Naive B cell (primary cell): ENCODE results near the gene LINC00632. TPM values are rescaled to one million over a fixed set of nuclear protein-coding genes. Genes with fewer than 3 reads are reported as not detected.
"Not testable (repeated sequence)": the region's sequence is repeated elsewhere in the genome, so short reads cannot be mapped to it uniquely, and the experiment has no call there.

Source experiments
- ATAC-seq, 2 donors: fragments of 150-1000 bp; cut with Tn5 transposase; 2 replicates each; pipeline ENCODE4 v1.10.0; 2021; ENCODE audit warnings: low read depth in 2 of 2, mild to moderate bottlenecking in 2 of 2, moderate library complexity in 2 of 2
- DNase-seq: peaks from one replicate; pipeline ENCODE4 v3.0.0; 2022
- H3K27ac Mint-ChIP-seq, 6 donors: one replicate each; pipeline ENCODE4 v1.8.0; 2020 to 2022; ENCODE audit warnings: mild to moderate bottlenecking in 6 of 6, mixed read lengths in 6 of 6, moderate library complexity in 5 of 6, inconsistent platforms in 2 of 6
- H3K27me3 Mint-ChIP-seq, 3 donors: one replicate each; pipeline ENCODE4 v1.8.0; 2021 to 2022; ENCODE audit warnings: mixed read lengths in 3 of 3, mild to moderate bottlenecking in 1 of 3
- H3K36me3 Mint-ChIP-seq, 2 donors: one replicate each; pipeline ENCODE4 v1.8.0; 2020 to 2022; ENCODE audit warnings: mixed read lengths in 2 of 2, inconsistent platforms in 1 of 2, mild to moderate bottlenecking in 1 of 2
- H3K4me1 Mint-ChIP-seq, 3 donors: one replicate each; pipeline ENCODE4 v1.8.0; 2020 to 2022; ENCODE audit warnings: mixed read lengths in 3 of 3, inconsistent platforms in 1 of 3, mild to moderate bottlenecking in 1 of 3, moderate library complexity in 1 of 3
- H3K4me3 Mint-ChIP-seq, 8 donors: one replicate each; pipeline ENCODE4 v1.8.0; 2020 to 2022; ENCODE audit warnings: mild to moderate bottlenecking in 8 of 8, mixed read lengths in 8 of 8, moderate library complexity in 8 of 8, inconsistent platforms in 2 of 8
- H3K9me3 Mint-ChIP-seq, 7 donors: one replicate each; pipeline ENCODE4 v1.8.0; 2020 to 2022; ENCODE audit warnings: mixed read lengths in 7 of 7, mild to moderate bottlenecking in 5 of 7, inconsistent platforms in 2 of 7, moderate library complexity in 1 of 7
- polyA plus RNA-seq, 6 donors: library from polyadenylated mRNA; unstranded; fragments of 300-500 nt; fragmentation: Illumina TruSeq; gene quantifications; one replicate each; pipeline ENCODE4 v1.2.3, GENCODE V29; 2021; ENCODE audit warnings: low read depth in 6 of 6

The LINC00632 gene
- under 1 TPM in 1 of 6 donors, not detected in 5; 0.25 TPM for polyA plus RNA-seq

GRCh38 chrX:140709421-140709846, at the start of gene LINC00632:
Gene LINC00632, plus strand, starts transcription at chrX:140709759.
- DNase-seq (no peak), ATAC-seq (no peak)
- no peak within 1 kb of the TSS for H3K4me3 Mint-ChIP-seq
- no peaks in the 10 kb centered on the region for H3K4me1 Mint-ChIP-seq
- peaks cover 0 to 7% (median 5%) of the 10 kb centered on the region in 3 donors for H3K27me3 Mint-ChIP-seq
- H3K9me3 Mint-ChIP-seq: no peaks in the 10 kb centered on the region
- no peaks in the 10 kb centered on the region for H3K36me3 Mint-ChIP-seq
- H3K27ac Mint-ChIP-seq: peak within 1 kb of the TSS in 1 of 6 donors; percentile 42

GRCh38 chrX:140661643-140662042, 47.9 kb upstream of the LINC00632 start:
- Mint-ChIP-seq H3K4me3 (no peak overlapping the region), H3K27me3 (no peaks in the 10 kb centered on the region), H3K27ac (no peak overlapping the region), H3K9me3 (no peaks in the 10 kb centered on the region), H3K36me3 (no peaks in the 10 kb centered on the region), H3K4me1 (no peaks in the 10 kb centered on the region)
- no peak for DNase-seq
- ATAC-seq: no peak

DNA sequence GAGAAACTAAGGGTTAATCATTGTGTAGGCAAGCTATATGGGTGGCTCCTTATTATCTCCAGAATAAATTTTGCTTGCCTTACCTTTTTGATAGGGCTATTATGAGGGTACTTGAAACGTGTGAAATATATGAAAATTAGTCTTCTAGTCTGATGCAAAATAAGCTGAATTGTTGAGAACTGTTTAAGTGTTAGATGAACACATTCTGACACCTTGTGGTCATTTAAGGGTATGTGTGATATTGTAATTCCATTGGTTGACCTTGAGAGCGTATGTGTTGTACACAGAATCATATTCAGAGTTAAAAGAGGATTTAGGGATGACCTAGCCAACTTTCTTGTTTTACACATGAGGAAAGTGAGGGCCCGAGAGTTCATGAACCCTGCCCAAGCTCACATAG, 44.6 kb upstream of the LINC00632 start:
- Mint-ChIP-seq H3K27me3 (no peaks in the 10 kb centered on the region), H3K4me3 (no peak overlapping the region), H3K36me3 (no peaks in the 10 kb centered on the region), H3K27ac (no peak overlapping the region), H3K9me3 (no peaks in the 10 kb centered on the region), H3K4me1 (no peaks in the 10 kb centered on the region)
- DNase-seq (no peak), ATAC-seq (no peak)

GRCh38 chrX:140672840-140673731, 36.5 kb upstream of the LINC00632 start:
- peaks cover 0 to 5% (median 0%) of the 10 kb centered on the region in 3 donors for H3K27me3 Mint-ChIP-seq
- no peak overlapping the region for H3K27ac Mint-ChIP-seq
- H3K9me3 Mint-ChIP-seq: peaks cover 0 to 4% (median 0%) of the 10 kb centered on the region in 7 donors
- no peak for ATAC-seq
- no peak overlapping the region for H3K4me3 Mint-ChIP-seq
- H3K4me1 Mint-ChIP-seq: no peaks in the 10 kb centered on the region
- DNase-seq: no peak
- H3K36me3 Mint-ChIP-seq: no peaks in the 10 kb centered on the region

DNA sequence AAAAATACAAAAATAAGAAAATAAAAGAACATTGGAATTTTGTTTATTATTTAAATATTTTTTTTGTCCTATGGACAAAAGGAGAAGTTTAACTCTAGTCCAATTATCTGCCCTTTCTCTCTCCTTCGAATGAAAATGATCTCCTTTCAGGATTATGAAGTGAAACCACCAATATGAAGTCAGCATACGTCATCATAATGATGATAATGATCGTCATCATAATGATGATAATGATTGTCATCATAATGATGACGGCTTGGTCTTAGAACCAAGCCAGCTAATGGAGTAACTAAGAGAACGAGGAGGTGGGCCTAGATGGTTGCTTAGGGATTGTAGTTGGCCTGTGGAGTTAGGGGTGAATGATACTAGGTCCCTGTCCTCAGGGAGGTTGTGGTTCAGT, 21.9 kb upstream of the LINC00632 start:
- Mint-ChIP-seq H3K9me3 (peaks cover 2 to 8% (median 6%) of the 10 kb centered on the region in 7 donors), H3K4me3 (no peak overlapping the region), H3K36me3 (no peaks in the 10 kb centered on the region), H3K27ac (no peak overlapping the region), H3K4me1 (no peaks in the 10 kb centered on the region), H3K27me3 (no peaks in the 10 kb centered on the region)
- no peak for ATAC-seq
- no peak for DNase-seq

DNA sequence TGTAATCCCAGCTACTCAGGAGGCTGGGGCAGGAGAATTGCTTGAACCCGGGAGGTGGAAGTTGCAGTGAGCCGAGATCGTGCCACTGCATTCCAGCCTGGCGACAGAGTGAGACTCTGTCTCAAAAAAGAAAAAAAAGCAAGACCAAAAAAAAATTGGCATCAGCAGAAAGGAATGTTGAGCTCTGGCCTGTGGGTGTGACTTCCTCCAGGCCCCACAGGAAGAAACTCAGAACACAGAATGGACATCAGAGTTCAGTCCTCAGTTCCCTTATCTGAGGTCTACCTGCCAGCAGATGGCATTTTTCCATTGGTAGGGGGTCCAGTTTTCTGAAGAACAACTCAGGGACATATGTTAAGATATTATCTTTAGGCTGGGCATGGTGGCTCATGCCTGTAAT, 18.0 kb upstream of the LINC00632 start:
- not testable (repeated sequence) for H3K4me1 Mint-ChIP-seq, H3K4me3 Mint-ChIP-seq, ATAC-seq, H3K27ac Mint-ChIP-seq, H3K27me3 Mint-ChIP-seq, H3K36me3 Mint-ChIP-seq, H3K9me3 Mint-ChIP-seq, DNase-seq

DNA sequence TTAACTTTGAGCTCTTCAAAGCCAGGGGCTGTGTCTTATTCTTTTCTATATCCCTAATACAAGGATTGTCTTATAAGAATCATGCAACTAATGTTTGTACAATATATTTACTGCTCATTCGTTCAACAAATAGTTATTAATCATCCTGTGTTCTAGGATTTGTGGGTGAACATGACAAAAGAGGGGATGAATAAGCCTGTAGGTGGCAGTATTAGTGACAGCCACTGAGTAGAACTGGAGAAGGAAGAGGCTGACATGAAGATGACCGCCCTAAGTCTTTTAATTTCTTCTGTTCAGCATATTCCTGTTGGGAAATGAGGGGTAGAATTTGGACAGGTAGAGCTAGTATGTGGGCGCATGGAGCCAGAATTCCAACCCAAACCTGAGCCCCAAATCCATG, 11.9 kb upstream of the LINC00632 start:
- no peak overlapping the region for H3K4me3 Mint-ChIP-seq
- H3K4me1 Mint-ChIP-seq: no peaks in the 10 kb centered on the region
- no peak overlapping the region for H3K27ac Mint-ChIP-seq
- ATAC-seq (no peak), DNase-seq (no peak)
- H3K27me3 Mint-ChIP-seq: no peaks in the 10 kb centered on the region
- no peaks in the 10 kb centered on the region for H3K9me3 Mint-ChIP-seq
- no peaks in the 10 kb centered on the region for H3K36me3 Mint-ChIP-seq

DNA sequence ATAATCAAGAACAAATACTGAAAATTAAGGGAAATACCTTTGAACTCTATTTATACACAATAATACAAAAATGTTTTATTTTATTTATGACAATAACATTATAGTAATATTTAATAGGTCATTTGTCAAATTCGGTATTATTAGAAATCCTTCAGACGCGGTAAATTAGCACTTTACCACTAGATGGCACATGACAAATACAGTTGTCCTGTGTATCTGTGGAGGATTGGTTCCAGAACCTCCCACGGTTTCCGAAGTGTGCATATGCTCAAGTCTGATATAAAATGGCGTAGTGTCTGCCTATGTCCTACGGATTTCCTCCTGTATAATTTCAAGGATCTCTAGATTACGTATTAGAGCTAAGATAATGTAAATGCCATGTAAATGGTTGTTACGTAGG, 8.1 kb upstream of the LINC00632 start:
- no peaks in the 10 kb centered on the region for H3K4me1 Mint-ChIP-seq
- H3K9me3 Mint-ChIP-seq: no peaks in the 10 kb centered on the region
- H3K36me3 Mint-ChIP-seq: no peaks in the 10 kb centered on the region
- DNase-seq (no peak), ATAC-seq (no peak)
- H3K27me3 Mint-ChIP-seq: no peaks in the 10 kb centered on the region
- no peak overlapping the region for H3K4me3 Mint-ChIP-seq
- no peak overlapping the region for H3K27ac Mint-ChIP-seq

GRCh38 chrX:140710710-140711109, 1.2 kb downstream of the LINC00632 start:
- DNase-seq (no peak), ATAC-seq (no peak)
- no peaks in the 10 kb centered on the region for H3K36me3 Mint-ChIP-seq
- H3K9me3 Mint-ChIP-seq: no peaks in the 10 kb centered on the region
- peaks cover 3 to 7% (median 5%) of the 10 kb centered on the region in 3 donors for H3K27me3 Mint-ChIP-seq
- no peaks in the 10 kb centered on the region for H3K4me1 Mint-ChIP-seq
- H3K4me3 Mint-ChIP-seq: no peak overlapping the region
- H3K27ac Mint-ChIP-seq: peak overlapping the region in 1 of 6 donors; percentile 42

GRCh38 chrX:140711894-140712293, 2.3 kb downstream of the LINC00632 start:
- peaks cover 3 to 7% (median 5%) of the 10 kb centered on the region in 3 donors for H3K27me3 Mint-ChIP-seq
- no peak for DNase-seq
- H3K4me3 Mint-ChIP-seq: no peak overlapping the region
- no peaks in the 10 kb centered on the region for H3K4me1 Mint-ChIP-seq
- ATAC-seq: no peak
- no peaks in the 10 kb centered on the region for H3K36me3 Mint-ChIP-seq
- H3K9me3 Mint-ChIP-seq: no peaks in the 10 kb centered on the region
- no peak overlapping the region for H3K27ac Mint-ChIP-seq

- no peak overlapping the region for H3K4me3 Mint-ChIP-seq
These were observed 3.0 kb downstream of the LINC00632 start for GRCh38 chrX:140712413-140713173.

GRCh38 chrX:140713174-140713539, 3.6 kb downstream of the LINC00632 start:
- DNase-seq (no peak), ATAC-seq (no peak)
- H3K9me3 Mint-ChIP-seq: no peaks in the 10 kb centered on the region
- H3K27me3 Mint-ChIP-seq: peaks cover 3 to 7% (median 5%) of the 10 kb centered on the region in 3 donors
- peak overlapping the region in 1 of 8 donors; percentile 13 for H3K4me3 Mint-ChIP-seq
- H3K4me1 Mint-ChIP-seq: no peaks in the 10 kb centered on the region
- H3K27ac Mint-ChIP-seq: no peak overlapping the region
- H3K36me3 Mint-ChIP-seq: no peaks in the 10 kb centered on the region

More at GRCh38 chrX:140712413-140713173, 3.0 kb downstream of the LINC00632 start:
- Mint-ChIP-seq H3K27me3 (peaks cover 3 to 7% (median 5%) of the 10 kb centered on the region in 3 donors), H3K27ac (no peak overlapping the region), H3K36me3 (no peaks in the 10 kb centered on the region), H3K9me3 (no peaks in the 10 kb centered on the region), H3K4me1 (no peaks in the 10 kb centered on the region)
- ATAC-seq (no peak), DNase-seq (no peak)

- Mint-ChIP-seq H3K4me1 (no peaks in the 10 kb centered on the region), H3K27ac (no peak overlapping the region), H3K9me3 (no peaks in the 10 kb centered on the region), H3K36me3 (no peaks in the 10 kb centered on the region), H3K27me3 (peaks cover 0 to 3% (median 0%) of the 10 kb centered on the region in 3 donors), H3K4me3 (no peak overlapping the region)
- DNase-seq (no peak), ATAC-seq (no peak)
These were observed 6.2 kb downstream of the LINC00632 start for GRCh38 chrX:140715787-140716186.
